Neural progenitor cell (in vitro differentiated cells): ENCODE results near the gene MGAT4D.

Source experiments
- EZH2 ChIP-seq: fragments of 200-600 bp; sonication (generic); IDR thresholded peaks from 2 replicates; pipeline ENCODE4 v1.6.1; 2017; ENCODE audit warnings: antibody characterized with exemption, mild to moderate bottlenecking, moderate library complexity
- EZH2phosphoT487 ChIP-seq: fragments of 200-600 bp; sonication (generic); IDR thresholded peaks from 2 replicates; pipeline ENCODE4 v1.6.1; 2017; ENCODE audit warnings: antibody characterized with exemption
- TF ChIP-seq, protein P1 (sequence below): fragments of 200-600 bp; sonication (generic); IDR thresholded peaks from 2 replicates; pipeline ENCODE4 v1.5.1; 2017; ENCODE audit warnings: antibody characterized with exemption, mild to moderate bottlenecking

DNA sequence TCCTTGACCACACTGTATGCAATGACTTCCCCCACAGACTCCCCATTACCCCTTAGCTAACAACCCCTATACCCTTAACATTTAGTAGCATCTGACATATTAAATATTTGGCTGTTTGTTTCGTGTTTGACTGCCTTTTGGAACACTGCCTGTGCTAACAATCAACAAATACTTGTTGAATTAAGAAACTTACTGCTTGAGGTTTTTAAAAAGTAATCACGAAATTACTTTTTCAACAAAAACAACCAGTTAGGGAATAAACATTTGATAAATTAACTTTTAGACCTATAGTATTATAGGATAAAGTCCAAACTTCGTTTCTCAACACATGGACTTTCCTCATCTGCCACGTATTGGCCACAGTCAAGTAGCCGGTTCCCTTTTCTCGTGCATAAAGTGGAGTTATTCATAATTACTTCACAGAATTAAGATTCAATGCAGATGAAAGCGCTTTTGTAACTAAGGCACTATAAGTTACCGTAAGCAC, 25.3 kb upstream of the MGAT4D start:
- TF ChIP-seq, protein P1, sequence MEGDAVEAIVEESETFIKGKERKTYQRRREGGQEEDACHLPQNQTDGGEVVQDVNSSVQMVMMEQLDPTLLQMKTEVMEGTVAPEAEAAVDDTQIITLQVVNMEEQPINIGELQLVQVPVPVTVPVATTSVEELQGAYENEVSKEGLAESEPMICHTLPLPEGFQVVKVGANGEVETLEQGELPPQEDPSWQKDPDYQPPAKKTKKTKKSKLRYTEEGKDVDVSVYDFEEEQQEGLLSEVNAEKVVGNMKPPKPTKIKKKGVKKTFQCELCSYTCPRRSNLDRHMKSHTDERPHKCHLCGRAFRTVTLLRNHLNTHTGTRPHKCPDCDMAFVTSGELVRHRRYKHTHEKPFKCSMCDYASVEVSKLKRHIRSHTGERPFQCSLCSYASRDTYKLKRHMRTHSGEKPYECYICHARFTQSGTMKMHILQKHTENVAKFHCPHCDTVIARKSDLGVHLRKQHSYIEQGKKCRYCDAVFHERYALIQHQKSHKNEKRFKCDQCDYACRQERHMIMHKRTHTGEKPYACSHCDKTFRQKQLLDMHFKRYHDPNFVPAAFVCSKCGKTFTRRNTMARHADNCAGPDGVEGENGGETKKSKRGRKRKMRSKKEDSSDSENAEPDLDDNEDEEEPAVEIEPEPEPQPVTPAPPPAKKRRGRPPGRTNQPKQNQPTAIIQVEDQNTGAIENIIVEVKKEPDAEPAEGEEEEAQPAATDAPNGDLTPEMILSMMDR, result no peak
- TF ChIP-seq EZH2, result no peak
- TF ChIP-seq EZH2phosphoT487, result no peak
